ENCODE results near the gene MRM3. TPM values are rescaled to one million over a fixed set of nuclear protein-coding genes. Genes with fewer than 3 reads are reported as not detected.
"Not testable (repeated sequence)": the region's sequence is repeated elsewhere in the genome, so short reads cannot be mapped to it uniquely, and the experiment has no call there.

MRM3 gene
- total RNA-seq, 1 donor from 2014 or later, result 15.9 TPM

GRCh38 chr17:751269-752001 is 30.7 kb upstream of the MRM3 start:
- Mint-ChIP-seq H3K9me3 (ENCODE audit: unreplicated experiment) (no peaks in the 10 kb centered on the region), H3K27ac (ENCODE audit: unreplicated experiment) (no peak overlapping the region)
- TF ChIP-seq, protein P1, sequence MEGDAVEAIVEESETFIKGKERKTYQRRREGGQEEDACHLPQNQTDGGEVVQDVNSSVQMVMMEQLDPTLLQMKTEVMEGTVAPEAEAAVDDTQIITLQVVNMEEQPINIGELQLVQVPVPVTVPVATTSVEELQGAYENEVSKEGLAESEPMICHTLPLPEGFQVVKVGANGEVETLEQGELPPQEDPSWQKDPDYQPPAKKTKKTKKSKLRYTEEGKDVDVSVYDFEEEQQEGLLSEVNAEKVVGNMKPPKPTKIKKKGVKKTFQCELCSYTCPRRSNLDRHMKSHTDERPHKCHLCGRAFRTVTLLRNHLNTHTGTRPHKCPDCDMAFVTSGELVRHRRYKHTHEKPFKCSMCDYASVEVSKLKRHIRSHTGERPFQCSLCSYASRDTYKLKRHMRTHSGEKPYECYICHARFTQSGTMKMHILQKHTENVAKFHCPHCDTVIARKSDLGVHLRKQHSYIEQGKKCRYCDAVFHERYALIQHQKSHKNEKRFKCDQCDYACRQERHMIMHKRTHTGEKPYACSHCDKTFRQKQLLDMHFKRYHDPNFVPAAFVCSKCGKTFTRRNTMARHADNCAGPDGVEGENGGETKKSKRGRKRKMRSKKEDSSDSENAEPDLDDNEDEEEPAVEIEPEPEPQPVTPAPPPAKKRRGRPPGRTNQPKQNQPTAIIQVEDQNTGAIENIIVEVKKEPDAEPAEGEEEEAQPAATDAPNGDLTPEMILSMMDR (IDR thresholded peaks at IDR 0.05; ENCODE audit: unreplicated experiment), result no peak

GRCh38 chr17:752002-752619 is 30.0 kb upstream of the MRM3 start, which contains the start of gene GEMIN4:
Gene GEMIN4 (minus strand): TSS chr17:752264. CDS start chr17:752142, 122 bp downstream.
- TF ChIP-seq, protein P1 (IDR thresholded peaks at IDR 0.05; ENCODE audit: unreplicated experiment), result peak; percentile 94
- H3K27me3 Mint-ChIP-seq (ENCODE audit: unreplicated experiment), result peaks cover 11% of the 10 kb centered on the region
- no peaks in the 10 kb centered on the region for H3K9me3 Mint-ChIP-seq (ENCODE audit: unreplicated experiment)
- H3K36me3 Mint-ChIP-seq (ENCODE audit: low read depth, unreplicated experiment), result peaks cover 29% of the 10 kb centered on the region
- H3K4me1 Mint-ChIP-seq (ENCODE audit: unreplicated experiment), result peaks cover 23% of the 10 kb centered on the region
- peak within 1 kb of the TSS; percentile 95 for H3K4me3 Mint-ChIP-seq (ENCODE audit: unreplicated experiment)
- H3K27ac Mint-ChIP-seq (ENCODE audit: unreplicated experiment), result peak within 1 kb of the TSS; percentile 68
- peak; percentile 99 for DNase-seq (ENCODE audit: low spot score)

More at GRCh38 chr17:751269-752001, 30.7 kb upstream of the MRM3 start:
- H3K27me3 Mint-ChIP-seq (ENCODE audit: unreplicated experiment), result peaks cover 11% of the 10 kb centered on the region
- peaks cover 36% of the 10 kb centered on the region for H3K36me3 Mint-ChIP-seq (ENCODE audit: low read depth, unreplicated experiment)
- H3K4me1 Mint-ChIP-seq (ENCODE audit: unreplicated experiment), result peaks cover 23% of the 10 kb centered on the region
- peak overlapping the region; percentile 95 for H3K4me3 Mint-ChIP-seq (ENCODE audit: unreplicated experiment)
- no peak for DNase-seq (ENCODE audit: low spot score)

- Mint-ChIP-seq H3K9me3 (ENCODE audit: unreplicated experiment) (no peaks in the 10 kb centered on the region), H3K27me3 (ENCODE audit: unreplicated experiment) (peaks cover 11% of the 10 kb centered on the region), H3K36me3 (ENCODE audit: low read depth, unreplicated experiment) (peaks cover 23% of the 10 kb centered on the region), H3K27ac (ENCODE audit: unreplicated experiment) (peak overlapping the region; percentile 68), H3K4me3 (ENCODE audit: unreplicated experiment) (peak overlapping the region; percentile 86), H3K4me1 (ENCODE audit: unreplicated experiment) (peaks cover 23% of the 10 kb centered on the region)
- no peak for DNase-seq (ENCODE audit: low spot score)
- TF ChIP-seq, protein P1 (IDR thresholded peaks at IDR 0.05; ENCODE audit: unreplicated experiment), result no peak
Measured at GRCh38 chr17:752620-753219, 29.4 kb upstream of the MRM3 start.

- Mint-ChIP-seq H3K27ac (ENCODE audit: unreplicated experiment) (no peak overlapping the region), H3K36me3 (ENCODE audit: low read depth, unreplicated experiment) (peaks cover 16% of the 10 kb centered on the region), H3K4me1 (ENCODE audit: unreplicated experiment) (peaks cover 23% of the 10 kb centered on the region), H3K27me3 (ENCODE audit: unreplicated experiment) (peaks cover 11% of the 10 kb centered on the region), H3K4me3 (ENCODE audit: unreplicated experiment) (peak overlapping the region; percentile 84), H3K9me3 (ENCODE audit: unreplicated experiment) (no peaks in the 10 kb centered on the region)
- no peak for DNase-seq (ENCODE audit: low spot score)
- TF ChIP-seq, protein P1 (IDR thresholded peaks at IDR 0.05; ENCODE audit: unreplicated experiment), result no peak
Measured at GRCh38 chr17:753418-753817, 28.7 kb upstream of the MRM3 start.

GRCh38 chr17:755319-755961 is 26.7 kb upstream of the MRM3 start:
- Mint-ChIP-seq H3K4me1 (ENCODE audit: unreplicated experiment) (peaks cover 19% of the 10 kb centered on the region), H3K36me3 (ENCODE audit: low read depth, unreplicated experiment) (peaks cover 11% of the 10 kb centered on the region), H3K27ac (ENCODE audit: unreplicated experiment) (peak overlapping the region; percentile 72)
- H3K9me3 Mint-ChIP-seq (ENCODE audit: unreplicated experiment); DNase-seq (ENCODE audit: low spot score); H3K27me3 Mint-ChIP-seq (ENCODE audit: unreplicated experiment); H3K4me3 Mint-ChIP-seq (ENCODE audit: unreplicated experiment): not testable (repeated sequence)

DNA sequence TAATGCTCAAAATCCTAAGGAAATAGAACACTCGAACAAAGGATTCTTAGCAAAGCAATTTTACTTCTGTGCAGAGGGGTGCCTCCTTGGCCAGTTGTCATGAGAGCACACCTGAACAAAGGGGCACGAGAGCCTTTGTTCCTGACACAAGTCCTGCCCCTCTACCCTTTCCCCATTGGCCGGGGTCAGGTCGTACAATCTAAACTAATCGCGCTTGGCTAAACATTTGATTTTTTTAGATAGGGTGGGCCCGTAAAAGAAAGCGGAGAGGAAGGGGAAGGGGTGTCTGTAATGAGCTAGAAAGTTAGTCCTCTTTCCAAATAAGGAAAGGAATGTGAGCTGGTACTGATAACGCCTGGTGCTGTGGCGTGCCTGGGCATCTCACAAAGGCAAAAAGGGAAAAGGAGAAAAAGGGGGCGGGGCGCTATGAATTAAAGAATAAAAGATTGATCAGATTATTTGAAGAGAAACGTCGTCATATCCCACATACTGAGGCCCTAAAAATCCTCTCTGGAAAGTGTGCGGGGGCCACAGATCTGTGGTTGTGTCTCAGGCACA is 26.1 kb upstream of the MRM3 start:
- not testable (repeated sequence) for DNase-seq (ENCODE audit: low spot score); H3K9me3 Mint-ChIP-seq (ENCODE audit: unreplicated experiment); H3K27me3 Mint-ChIP-seq (ENCODE audit: unreplicated experiment)
- Mint-ChIP-seq H3K4me3 (ENCODE audit: unreplicated experiment) (peak overlapping the region; percentile 59), H3K27ac (ENCODE audit: unreplicated experiment) (peak overlapping the region; percentile 72), H3K4me1 (ENCODE audit: unreplicated experiment) (peaks cover 15% of the 10 kb centered on the region), H3K36me3 (ENCODE audit: low read depth, unreplicated experiment) (peaks cover 10% of the 10 kb centered on the region)
